OCI-LY7 (cell line): Measurements from ENCODE around the gene RRM1. TPM values are rescaled to one million over a fixed set of nuclear protein-coding genes. Genes with fewer than 3 reads are reported as not detected.

Source experiments
- BruUV-seq: library from RNA; stranded (reverse); fragments of 400-500 nt; replicated peaks from 2 replicates; lab custom pipeline; 2021; lab: Mats Ljungman, UMichigan
- CTCF ChIA-PET: fragments of 300-600 bp; sonication (Branson Sonifier 250); formaldehyde crosslinking; loops from one replicate; lab custom pipeline; 2022; ENCODE audit warnings: antibody characterized with exemption; ENCODE audit not compliant: unreplicated experiment; lab: Charles Lee
- POLR2A ChIA-PET: fragments of 300-600 bp; sonication (Branson Sonifier 250); formaldehyde crosslinking; loops from one replicate; lab custom pipeline; 2022; ENCODE audit warnings: antibody characterized with exemption; lab: Charles Lee
- DNase-seq: peaks from one replicate; pipeline ENCODE4 v3.0.0-alpha.2; 2015; ENCODE audit warnings: low spot score
- H2AFZ ChIP-seq: fragments of 200-600 bp; sonication (generic), shearing (Covaris generic); 2 replicates; pipeline ENCODE4 v1.6.1; 2014; ENCODE audit warnings: mild to moderate bottlenecking, antibody characterized with exemption, low read length, moderate library complexity
- H3K27ac ChIP-seq: fragments of 200-600 bp; sonication (generic); 2 replicates; pipeline ENCODE4 v1.5.1; 2014; ENCODE audit warnings: mixed run types, low read depth, mild to moderate bottlenecking, moderate library complexity, low read length, inconsistent platforms; ENCODE audit not compliant: poor library complexity, severe bottlenecking
- H3K36me3 ChIP-seq: fragments of 200-600 bp; sonication (generic); 2 replicates; pipeline ENCODE4 v1.6.1; 2014; ENCODE audit warnings: mild to moderate bottlenecking, antibody characterized with exemption, low read length, moderate library complexity, mixed read lengths; ENCODE audit not compliant: insufficient read depth
- H3K4me1 ChIP-seq: fragments of 200-600 bp; sonication (generic); 2 replicates; pipeline ENCODE4 v1.5.1; 2014; ENCODE audit warnings: mild to moderate bottlenecking, low read length; ENCODE audit not compliant: insufficient read depth, poor library complexity, severe bottlenecking
- H3K4me2 ChIP-seq: fragments of 200-600 bp; sonication (generic); 2 replicates; pipeline ENCODE4 v1.6.1; 2014; ENCODE audit warnings: mild to moderate bottlenecking, low read length
- H3K4me3 ChIP-seq: fragments of 200-600 bp; sonication (generic); 2 replicates; pipeline ENCODE4 v1.5.1; 2014; ENCODE audit warnings: mild to moderate bottlenecking, low read depth, low read length; ENCODE audit not compliant: poor library complexity, severe bottlenecking
- H3K79me2 ChIP-seq: fragments of 200-600 bp; sonication (generic); 2 replicates; pipeline ENCODE4 v1.6.1; 2016; ENCODE audit warnings: low read depth, mild to moderate bottlenecking, low read length, moderate library complexity, mixed read lengths; ENCODE audit not compliant: insufficient read depth
- H3K9me2 ChIP-seq: fragments of 200-600 bp; sonication (generic); 2 replicates; pipeline ENCODE4 v1.6.1; 2016; ENCODE audit warnings: mild to moderate bottlenecking, low read length, mixed read lengths; ENCODE audit not compliant: insufficient read depth
- H3K9me3 ChIP-seq: fragments of 200-600 bp; sonication (generic); 2 replicates; pipeline ENCODE4 v1.6.1; 2014; ENCODE audit warnings: mild to moderate bottlenecking, mixed run types, low read length, mixed read lengths
- H4K20me1 ChIP-seq: fragments of 200-600 bp; sonication (generic); 2 replicates; pipeline ENCODE4 v1.6.1; 2014; ENCODE audit warnings: mild to moderate bottlenecking, antibody characterized with exemption, low read length, moderate library complexity, mixed read lengths; ENCODE audit not compliant: insufficient read depth
- EZH2phosphoT487 ChIP-seq: fragments of 200-600 bp; sonication (generic); IDR thresholded peaks from 2 replicates; pipeline ENCODE4 v1.6.1; 2018; ENCODE audit warnings: low read depth, borderline replicate concordance, mild to moderate bottlenecking, mixed run types, antibody characterized with exemption, low read length, moderate library complexity, mixed read lengths
- intact Hi-C: fragments of 100-400 bp; cut with micrococcal nuclease; formaldehyde crosslinking; loops from one replicate; pipeline ENCODE4 v1.10.0; 2022; ENCODE audit not compliant: unreplicated experiment
- total RNA-seq, 2 experiments: library from RNA; depleted of rRNA in 1 of 2; stranded (reverse); fragments of >200 nt in 1 of 2; shearing (Covaris generic) in 1 of 2; gene quantifications; 2 replicates each; pipeline ENCODE4 v1.2.3, GENCODE V29; 2014 to 2022
- TF ChIP-seq, protein P1 (sequence below): fragments of 200-600 bp; sonication (generic); conservative IDR thresholded peaks from 2 replicates; pipeline ENCODE4 v1.5.1; 2014; ENCODE audit warnings: mild to moderate bottlenecking, antibody characterized with exemption, low read length, moderate library complexity, mixed read lengths

The RRM1 gene
- total RNA-seq, 2 experiments from 2014 or later, result 123 to 162 TPM

DNA sequence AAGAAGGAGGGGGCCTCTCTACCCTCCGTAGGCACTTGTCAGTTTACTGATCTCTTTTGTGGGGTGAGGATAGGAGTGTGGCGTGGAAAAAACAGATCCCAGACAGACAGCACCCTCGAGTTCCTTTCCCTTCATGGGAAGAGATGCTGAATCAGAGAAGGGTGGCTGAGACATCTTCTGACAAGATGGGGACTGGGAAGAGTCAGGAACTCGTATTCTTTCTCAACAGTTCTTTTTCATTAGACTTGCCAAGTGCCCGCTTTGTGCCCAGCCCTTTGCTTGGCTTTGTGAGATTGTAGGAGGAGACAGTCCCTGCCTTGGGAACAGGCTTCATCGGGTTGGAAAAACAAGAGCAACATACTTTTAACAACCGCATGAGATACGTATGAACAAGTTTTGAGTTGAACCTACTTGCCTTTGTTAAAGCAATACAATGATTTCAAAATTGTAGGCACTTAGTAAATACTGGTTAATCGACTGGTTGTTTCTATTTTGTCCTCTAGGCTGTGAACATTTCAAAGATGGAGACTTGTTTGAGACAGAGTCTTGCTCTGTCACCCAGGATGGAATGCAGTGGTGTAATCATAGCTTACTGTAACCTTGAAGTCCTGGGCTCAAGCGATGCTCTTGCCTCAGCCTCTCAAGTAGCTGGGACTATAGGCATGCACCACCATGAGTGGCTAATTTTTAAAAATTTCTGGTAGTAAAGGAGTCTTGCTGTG, 1.1 kb downstream of the RRM1 start:
- no peaks in the 10 kb centered on the region for H3K9me2 ChIP-seq
- peaks cover 57% of the 10 kb centered on the region for H3K79me2 ChIP-seq
- TSS peak; percentile 70 for BruUV-seq
- H3K27ac ChIP-seq, result peak overlapping the region; percentile 72
- no peak overlapping the region for H2AFZ ChIP-seq
- H3K9me3 ChIP-seq, result no peaks in the 10 kb centered on the region
- peak overlapping the region; percentile 96 for H3K4me2 ChIP-seq
- peaks cover 12% of the 10 kb centered on the region for H4K20me1 ChIP-seq
- DNase-seq, result peak; percentile 55
- CTCF ChIA-PET, result interaction anchor here (0.6 to 1.2 kb wide), 3 partner anchors 236 to 254 kb away, joined by 3 to 5 read pairs (median 3); partner anchors contain the start of gene STIM1
- intact Hi-C loops, result no loop called here
- POLR2A ChIA-PET, result interaction anchor here (0.6 to 1.6 kb wide), 6 partner anchors 10 to 434 kb away, joined by 3 to 6 read pairs (median 4); partner anchors contain the start of gene STIM1
- peak overlapping the region; percentile 97 for H3K4me3 ChIP-seq
- TF ChIP-seq, protein P1, sequence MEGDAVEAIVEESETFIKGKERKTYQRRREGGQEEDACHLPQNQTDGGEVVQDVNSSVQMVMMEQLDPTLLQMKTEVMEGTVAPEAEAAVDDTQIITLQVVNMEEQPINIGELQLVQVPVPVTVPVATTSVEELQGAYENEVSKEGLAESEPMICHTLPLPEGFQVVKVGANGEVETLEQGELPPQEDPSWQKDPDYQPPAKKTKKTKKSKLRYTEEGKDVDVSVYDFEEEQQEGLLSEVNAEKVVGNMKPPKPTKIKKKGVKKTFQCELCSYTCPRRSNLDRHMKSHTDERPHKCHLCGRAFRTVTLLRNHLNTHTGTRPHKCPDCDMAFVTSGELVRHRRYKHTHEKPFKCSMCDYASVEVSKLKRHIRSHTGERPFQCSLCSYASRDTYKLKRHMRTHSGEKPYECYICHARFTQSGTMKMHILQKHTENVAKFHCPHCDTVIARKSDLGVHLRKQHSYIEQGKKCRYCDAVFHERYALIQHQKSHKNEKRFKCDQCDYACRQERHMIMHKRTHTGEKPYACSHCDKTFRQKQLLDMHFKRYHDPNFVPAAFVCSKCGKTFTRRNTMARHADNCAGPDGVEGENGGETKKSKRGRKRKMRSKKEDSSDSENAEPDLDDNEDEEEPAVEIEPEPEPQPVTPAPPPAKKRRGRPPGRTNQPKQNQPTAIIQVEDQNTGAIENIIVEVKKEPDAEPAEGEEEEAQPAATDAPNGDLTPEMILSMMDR, result peak; percentile 40
- TF ChIP-seq EZH2phosphoT487, result no peak
- H3K36me3 ChIP-seq, result peaks cover 47% of the 10 kb centered on the region
- H3K4me1 ChIP-seq, result peaks cover 48% of the 10 kb centered on the region

DNA sequence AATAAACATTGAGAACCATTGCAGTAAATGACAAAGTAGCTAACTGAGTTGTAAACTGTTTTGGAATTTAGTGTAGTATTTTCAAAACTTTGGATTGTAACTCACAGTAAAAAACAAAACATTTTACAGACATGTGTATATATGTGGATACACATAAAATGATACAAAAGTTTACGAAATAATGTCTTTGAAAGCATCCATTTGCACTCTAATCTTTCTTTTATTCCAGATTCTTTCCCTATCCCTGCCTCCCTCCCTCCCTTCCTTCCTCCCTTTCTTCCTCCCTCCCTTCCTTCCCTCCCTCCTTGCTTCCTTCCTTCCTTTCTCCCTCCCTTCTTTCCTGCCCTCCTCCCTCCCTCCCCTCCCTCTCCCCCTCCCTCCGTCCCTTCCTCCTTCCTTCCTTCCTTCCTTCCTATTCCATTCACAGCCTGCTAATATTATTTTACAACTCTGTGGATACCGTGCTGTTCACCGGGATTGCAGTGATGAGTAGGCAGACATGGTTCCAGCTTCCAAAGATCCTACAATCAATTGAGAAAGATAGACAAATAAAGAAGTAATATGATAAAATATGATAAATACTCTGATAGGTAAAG, 3.5 kb downstream of the RRM1 start:
- intact Hi-C loops, result no loop called here
- no peak overlapping the region for H3K27ac ChIP-seq
- DNase-seq, result no peak
- POLR2A ChIA-PET, result interaction anchor here (2.0 kb wide), 1 partner anchor 10 kb away, joined by 9 read pairs; no protein-coding TSS in a partner anchor
- H4K20me1 ChIP-seq, result peaks cover 16% of the 10 kb centered on the region
- no TSS peak for BruUV-seq
- peak overlapping the region; percentile 96 for H3K4me2 ChIP-seq
- peaks cover 48% of the 10 kb centered on the region for H3K4me1 ChIP-seq
- CTCF ChIA-PET, result no interaction called here
- no peak for TF ChIP-seq EZH2phosphoT487
- TF ChIP-seq, protein P1, result no peak
- H3K79me2 ChIP-seq, result peaks cover 80% of the 10 kb centered on the region
- H3K4me3 ChIP-seq, result peak overlapping the region; percentile 97
- H3K9me3 ChIP-seq, result no peaks in the 10 kb centered on the region
- H3K36me3 ChIP-seq, result peaks cover 72% of the 10 kb centered on the region
- H3K9me2 ChIP-seq, result no peaks in the 10 kb centered on the region
- no peak overlapping the region for H2AFZ ChIP-seq

DNA sequence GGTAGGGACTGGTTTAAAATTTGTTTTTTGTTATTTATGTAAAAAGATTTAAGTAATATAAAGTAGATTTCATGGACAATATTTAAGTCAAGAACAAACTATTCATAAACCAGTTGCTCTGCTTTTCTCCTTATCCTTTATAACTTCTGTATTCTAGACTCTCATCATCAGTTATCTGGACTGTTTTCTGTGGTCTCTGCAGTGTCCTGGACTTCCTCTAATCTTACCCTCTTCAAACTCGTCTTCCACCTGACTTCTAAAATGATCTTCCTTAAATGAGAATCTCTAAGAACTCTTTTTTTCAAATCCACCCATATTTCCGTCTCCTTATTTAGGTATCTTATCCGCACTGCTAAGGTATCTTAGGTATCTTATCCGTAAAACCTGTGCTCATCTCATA, 8.1 kb downstream of the RRM1 start:
- CTCF ChIA-PET, result no interaction called here

More for the DNA sequence above, 8.1 kb downstream of the RRM1 start:
- Histone ChIP-seq H3K27ac (no peak overlapping the region), H3K9me3 (no peaks in the 10 kb centered on the region), H3K4me1 (peaks cover 22% of the 10 kb centered on the region), H2AFZ (no peak overlapping the region), H3K36me3 (peaks cover 92% of the 10 kb centered on the region), H4K20me1 (peaks cover 21% of the 10 kb centered on the region), H3K79me2 (peaks cover 73% of the 10 kb centered on the region), H3K4me3 (no peak overlapping the region), H3K9me2 (no peaks in the 10 kb centered on the region), H3K4me2 (no peak overlapping the region)
- intact Hi-C loops, result no loop called here
- no peak for TF ChIP-seq EZH2phosphoT487
- TF ChIP-seq, protein P1, result no peak
- DNase-seq, result no peak
- POLR2A ChIA-PET, result interaction anchor here (0.7 kb wide), 1 partner anchor 266 kb away, joined by 3 read pairs; no protein-coding TSS in a partner anchor
- no TSS peak for BruUV-seq
